ENCODE data around the gene REG4. TPM values are rescaled to one million over a fixed set of nuclear protein-coding genes. Genes with fewer than 3 reads are reported as not detected.

REG4 gene
- total and polyA plus RNA-seq, 2 of the 13 experiments (the other 11 are each of a cell fraction or from before 2014, with no cell fraction given): not detected

GRCh38 chr1:119816407-119816806, 5.1 kb upstream of the REG4 start (continued):
- TF ChIP-seq ZNF160 (CRISPR knock-in tag; IDR thresholded peaks at IDR 0.05) (no peak), GPBP1L1 (CRISPR knock-in tag; IDR thresholded peaks at IDR 0.05) (no peak), FOXP4 (CRISPR knock-in tag; IDR thresholded peaks at IDR 0.05) (0 out of 2 replicates have a peak, but pooled peaks have one; percentile 26), ZNF512B (CRISPR knock-in tag; IDR thresholded peaks at IDR 0.05; ENCODE audit: borderline replicate concordance) (no peak), ZUFSP (CRISPR knock-in tag; IDR thresholded peaks at IDR 0.05; ENCODE audit: borderline replicate concordance) (no peak), POLR2AphosphoS2 (IDR thresholded peaks at IDR 0.05; ENCODE audit: low read depth, low read length) (no peak), TBL1XR1 (IDR thresholded peaks at IDR 0.05; ENCODE audit: borderline replicate concordance, low read length, partially characterized antibody) (no peak), DMTF1 (CRISPR knock-in tag; IDR thresholded peaks at IDR 0.05) (no peak), ZBTB49 (CRISPR knock-in tag; IDR thresholded peaks at IDR 0.05; ENCODE audit: borderline replicate concordance) (no peak), WIZ (CRISPR knock-in tag; IDR thresholded peaks at IDR 0.05) (no peak)

Measured in HepG2 (cell line).